Inflammatory macrophage treated with lipopolysaccharide for 4 hours (primary cell): ENCODE measurements around the gene IFIT1.
A peak's percentile ranks its signal among the peaks of the same experiment; 100 is the strongest.

Source experiments
- DNase-seq: peaks from one replicate; pipeline ENCODE4 v3.0.0-alpha.2; 2020

IFIT1 gene

GRCh38 chr10:89391907-89392756 lies at the start of gene IFIT1:
IFIT1 (plus strand) TSS chr10:89392623; CDS start chr10:89392713, 90 bp downstream.
- peak; percentile 96 for DNase-seq

- peak; percentile 33 for DNase-seq
Observed at GRCh38 chr10:89343089-89343767, 49.2 kb upstream of the IFIT1 start.

- peak; percentile 25 for DNase-seq
Observed at GRCh38 chr10:89344156-89344555, 48.3 kb upstream of the IFIT1 start.

GRCh38 chr10:89345367-89346000 lies 46.9 kb upstream of the IFIT1 start:
- DNase-seq: peak; percentile 20

GRCh38 chr10:89346405-89347254 lies 45.8 kb upstream of the IFIT1 start:
- DNase-seq: peak; percentile 93

GRCh38 chr10:89347701-89348457 lies 44.5 kb upstream of the IFIT1 start:
- peak; percentile 64 for DNase-seq

GRCh38 chr10:89348481-89348880 lies 43.9 kb upstream of the IFIT1 start:
- peak; percentile 50 for DNase-seq

GRCh38 chr10:89348975-89349374 lies 43.4 kb upstream of the IFIT1 start:
- no peak for DNase-seq

- peak; percentile 87 for DNase-seq
Observed at GRCh38 chr10:89350631-89351315, 41.6 kb upstream of the IFIT1 start.

- peak; percentile 15 for DNase-seq
Observed at GRCh38 chr10:89351412-89351779, 41.0 kb upstream of the IFIT1 start.

GRCh38 chr10:89351780-89352597 lies 40.4 kb upstream of the IFIT1 start:
- DNase-seq: no peak

GRCh38 chr10:89352802-89353201 lies 39.6 kb upstream of the IFIT1 start:
- no peak for DNase-seq

- DNase-seq: peak; percentile 76
Observed at GRCh38 chr10:89355394-89355931, 37.0 kb upstream of the IFIT1 start.

- no peak for DNase-seq
Observed at GRCh38 chr10:89357096-89357495, 35.3 kb upstream of the IFIT1 start.

- no peak for DNase-seq
Observed at GRCh38 chr10:89357975-89358374, 34.4 kb upstream of the IFIT1 start.

- no peak for DNase-seq
Observed at GRCh38 chr10:89360157-89360556, 32.3 kb upstream of the IFIT1 start.

GRCh38 chr10:89362929-89363328 lies 29.5 kb upstream of the IFIT1 start:
- DNase-seq: no peak

GRCh38 chr10:89363729-89364442 lies 28.5 kb upstream of the IFIT1 start:
- peak; percentile 89 for DNase-seq

- peak; percentile 85 for DNase-seq
Observed at GRCh38 chr10:89364531-89364930, 27.9 kb upstream of the IFIT1 start.
